ENCODE data around the gene PSMB11.

GRCh38 chr14:23035303-23036144 lies 6.5 kb upstream of the PSMB11 start:
- TF ChIP-seq, protein P1, sequence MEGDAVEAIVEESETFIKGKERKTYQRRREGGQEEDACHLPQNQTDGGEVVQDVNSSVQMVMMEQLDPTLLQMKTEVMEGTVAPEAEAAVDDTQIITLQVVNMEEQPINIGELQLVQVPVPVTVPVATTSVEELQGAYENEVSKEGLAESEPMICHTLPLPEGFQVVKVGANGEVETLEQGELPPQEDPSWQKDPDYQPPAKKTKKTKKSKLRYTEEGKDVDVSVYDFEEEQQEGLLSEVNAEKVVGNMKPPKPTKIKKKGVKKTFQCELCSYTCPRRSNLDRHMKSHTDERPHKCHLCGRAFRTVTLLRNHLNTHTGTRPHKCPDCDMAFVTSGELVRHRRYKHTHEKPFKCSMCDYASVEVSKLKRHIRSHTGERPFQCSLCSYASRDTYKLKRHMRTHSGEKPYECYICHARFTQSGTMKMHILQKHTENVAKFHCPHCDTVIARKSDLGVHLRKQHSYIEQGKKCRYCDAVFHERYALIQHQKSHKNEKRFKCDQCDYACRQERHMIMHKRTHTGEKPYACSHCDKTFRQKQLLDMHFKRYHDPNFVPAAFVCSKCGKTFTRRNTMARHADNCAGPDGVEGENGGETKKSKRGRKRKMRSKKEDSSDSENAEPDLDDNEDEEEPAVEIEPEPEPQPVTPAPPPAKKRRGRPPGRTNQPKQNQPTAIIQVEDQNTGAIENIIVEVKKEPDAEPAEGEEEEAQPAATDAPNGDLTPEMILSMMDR (IDR thresholded peaks at IDR 0.05; ENCODE audit: extremely low read depth in 1 of 2, insufficient read depth in 1 of 2, low read depth in 1 of 2, low read length in 2 of 2) = no peak
- TF ChIP-seq POLR2AphosphoS5 (IDR thresholded peaks at IDR 0.05; ENCODE audit: insufficient read depth, low read depth, low read length) (no peak), MYC (IDR thresholded peaks at IDR 0.05; ENCODE audit: low read depth, low read length) (no peak), POLR2A (IDR thresholded peaks at IDR 0.05; ENCODE audit: low read depth, low read length) (no peak), EZH2 (IDR thresholded peaks at IDR 0.05; ENCODE audit: borderline replicate concordance, low read depth, low read length, severe bottlenecking) (no peak), FOS (IDR thresholded peaks at IDR 0.05; ENCODE audit: borderline replicate concordance, insufficient read depth, low read length) (no peak)
- TF ChIP-seq, protein P2, sequence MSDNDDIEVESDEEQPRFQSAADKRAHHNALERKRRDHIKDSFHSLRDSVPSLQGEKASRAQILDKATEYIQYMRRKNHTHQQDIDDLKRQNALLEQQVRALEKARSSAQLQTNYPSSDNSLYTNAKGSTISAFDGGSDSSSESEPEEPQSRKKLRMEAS (IDR thresholded peaks at IDR 0.05; ENCODE audit: insufficient read depth, insufficient read length) = no peak
